HEK293 (cell line): ENCODE data around the gene ATP6V0A1.
A peak's percentile ranks its signal among the peaks of the same experiment; 100 is the strongest.

Experiments
- HIC1 ChIP-seq: fragments of 450-650 bp; formaldehyde crosslinking; IDR thresholded peaks from 2 replicates; pipeline ENCODE4 v1.5.1; 2016; ENCODE audit warnings: missing biosample characterization, missing genetic modification characterization
- KLF1 ChIP-seq: fragments of 450-650 bp; formaldehyde crosslinking; IDR thresholded peaks from 2 replicates; pipeline ENCODE4 v1.5.1; 2016; ENCODE audit warnings: missing biosample characterization, missing genetic modification characterization
- MZF1 ChIP-seq: fragments of 450-650 bp; formaldehyde crosslinking; IDR thresholded peaks from 2 replicates; pipeline ENCODE4 v1.5.1; 2017; ENCODE audit warnings: missing biosample characterization, missing genetic modification characterization, borderline replicate concordance
- PRDM10 ChIP-seq: fragments of 450-650 bp; formaldehyde crosslinking; IDR thresholded peaks from 2 replicates; pipeline ENCODE4 v1.5.1; 2016; ENCODE audit warnings: missing biosample characterization, missing genetic modification characterization
- RBAK ChIP-seq: fragments of 450-650 bp; formaldehyde crosslinking; IDR thresholded peaks from 2 replicates; pipeline ENCODE4 v1.5.1; 2016; ENCODE audit warnings: missing biosample characterization, missing genetic modification characterization
- TCF7L2 ChIP-seq: IDR thresholded peaks from 2 replicates; pipeline ENCODE4 v1.6.1; 2011; ENCODE audit warnings: low read depth, mild to moderate bottlenecking, inconsistent platforms, low read length, moderate library complexity, borderline replicate concordance
- ZBTB20 ChIP-seq: fragments of 450-650 bp; formaldehyde crosslinking; IDR thresholded peaks from 2 replicates; pipeline ENCODE4 v1.5.1; 2016; ENCODE audit warnings: missing biosample characterization, missing genetic modification characterization
- ZBTB26 ChIP-seq: fragments of 450-650 bp; formaldehyde crosslinking; optimal IDR thresholded peaks from 2 replicates; pipeline ENCODE3; 2016; ENCODE audit warnings: missing biosample characterization, mild to moderate bottlenecking, missing genetic modification characterization
- ZBTB8A ChIP-seq: fragments of 450-650 bp; formaldehyde crosslinking; IDR thresholded peaks from 2 replicates; pipeline ENCODE4 v1.5.1; 2016; ENCODE audit warnings: missing biosample characterization, missing genetic modification characterization
- ZFP37 ChIP-seq: fragments of 450-650 bp; formaldehyde crosslinking; IDR thresholded peaks from 2 replicates; pipeline ENCODE4 v1.5.1; 2016; ENCODE audit warnings: missing biosample characterization, missing genetic modification characterization
- ZNF112 ChIP-seq: fragments of 450-650 bp; formaldehyde crosslinking; IDR thresholded peaks from 2 replicates; pipeline ENCODE4 v1.5.0; 2017; ENCODE audit warnings: missing biosample characterization, missing genetic modification characterization
- ZNF24 ChIP-seq: fragments of 450-650 bp; formaldehyde crosslinking; IDR thresholded peaks from 2 replicates; pipeline ENCODE4 v1.5.1; 2016; ENCODE audit warnings: missing biosample characterization, missing genetic modification characterization
- ZNF292 ChIP-seq: fragments of 450-650 bp; formaldehyde crosslinking; IDR thresholded peaks from 2 replicates; pipeline ENCODE4 v1.5.1; 2016; ENCODE audit warnings: low read depth, missing biosample characterization, missing genetic modification characterization, borderline replicate concordance
- ZNF341 ChIP-seq: fragments of 450-650 bp; formaldehyde crosslinking; IDR thresholded peaks from 2 replicates; pipeline ENCODE4; 2016; ENCODE audit warnings: low read depth, missing biosample characterization, missing genetic modification characterization
- ZNF354C ChIP-seq: fragments of 450-650 bp; formaldehyde crosslinking; IDR thresholded peaks from 2 replicates; pipeline ENCODE4 v1.5.1; 2016; ENCODE audit warnings: missing biosample characterization, missing genetic modification characterization, low read depth, borderline replicate concordance
- ZNF404 ChIP-seq: fragments of 450-650 bp; formaldehyde crosslinking; IDR thresholded peaks from 2 replicates; pipeline ENCODE4 v1.5.1; 2017; ENCODE audit warnings: missing biosample characterization, missing genetic modification characterization
- ZNF501 ChIP-seq: fragments of 450-650 bp; formaldehyde crosslinking; IDR thresholded peaks from 2 replicates; pipeline ENCODE4 v1.5.1; 2016; ENCODE audit warnings: missing biosample characterization, missing genetic modification characterization
- ZNF561 ChIP-seq: fragments of 450-650 bp; IDR thresholded peaks from 2 replicates; pipeline ENCODE4 v1.5.1; 2018; ENCODE audit warnings: missing biosample characterization, missing genetic modification characterization, borderline replicate concordance
- ZNF610 ChIP-seq: fragments of 450-650 bp; formaldehyde crosslinking; IDR thresholded peaks from 2 replicates; pipeline ENCODE4 v1.5.1; 2016; ENCODE audit warnings: missing biosample characterization, missing genetic modification characterization, borderline replicate concordance
- ZNF639 ChIP-seq: fragments of 450-650 bp; formaldehyde crosslinking; IDR thresholded peaks from 2 replicates; pipeline ENCODE4 v1.5.1; 2016; ENCODE audit warnings: missing biosample characterization, missing genetic modification characterization
- ZNF76 ChIP-seq: fragments of 450-650 bp; formaldehyde crosslinking; IDR thresholded peaks from 2 replicates; pipeline ENCODE4; 2016; ENCODE audit warnings: low read depth, missing biosample characterization, missing genetic modification characterization, borderline replicate concordance
- ZNF830 ChIP-seq: fragments of 450-650 bp; IDR thresholded peaks from 2 replicates; pipeline ENCODE4 v1.5.0; 2018; ENCODE audit warnings: missing biosample characterization, missing genetic modification characterization, low read depth, mild to moderate bottlenecking, moderate library complexity
- TF ChIP-seq, protein P1 (sequence below): fragments of 450-650 bp; formaldehyde crosslinking; IDR thresholded peaks from 2 replicates; pipeline ENCODE4 v1.5.1; 2016; ENCODE audit warnings: missing biosample characterization, missing genetic modification characterization
- TF ChIP-seq, protein P2 (sequence below): fragments of 450-650 bp; formaldehyde crosslinking; IDR thresholded peaks from 2 replicates; pipeline ENCODE4 v1.5.1; 2016; ENCODE audit warnings: missing biosample characterization, missing genetic modification characterization
- TF ChIP-seq, protein P3 (sequence below): fragments of 450-650 bp; formaldehyde crosslinking; IDR thresholded peaks from 2 replicates; pipeline ENCODE4 v1.5.1; 2017; ENCODE audit warnings: missing biosample characterization, mild to moderate bottlenecking, missing genetic modification characterization, moderate library complexity

The ATP6V0A1 gene

GRCh38 chr17:42536372-42537155 lies 77.9 kb downstream of the ATP6V0A1 start (continued):
- 0 out of 2 replicates have a peak, but pooled peaks have one; percentile 36 for TF ChIP-seq ZNF561 (tag by site-specific recombination)
- TF ChIP-seq ZNF404 (tag by site-specific recombination): no peak
- TF ChIP-seq ZBTB8A (tag by site-specific recombination): peak; percentile 75
- no peak for TF ChIP-seq ZNF830 (tag by site-specific recombination)
- TF ChIP-seq RBAK: no peak
- TF ChIP-seq TCF7L2: no peak
- peak; percentile 88 for TF ChIP-seq KLF1 (tag by site-specific recombination)
- TF ChIP-seq ZNF501: 0 out of 2 replicates have a peak, but pooled peaks have one; percentile 35
- TF ChIP-seq MZF1 (tag by site-specific recombination): no peak
- TF ChIP-seq, protein P1, sequence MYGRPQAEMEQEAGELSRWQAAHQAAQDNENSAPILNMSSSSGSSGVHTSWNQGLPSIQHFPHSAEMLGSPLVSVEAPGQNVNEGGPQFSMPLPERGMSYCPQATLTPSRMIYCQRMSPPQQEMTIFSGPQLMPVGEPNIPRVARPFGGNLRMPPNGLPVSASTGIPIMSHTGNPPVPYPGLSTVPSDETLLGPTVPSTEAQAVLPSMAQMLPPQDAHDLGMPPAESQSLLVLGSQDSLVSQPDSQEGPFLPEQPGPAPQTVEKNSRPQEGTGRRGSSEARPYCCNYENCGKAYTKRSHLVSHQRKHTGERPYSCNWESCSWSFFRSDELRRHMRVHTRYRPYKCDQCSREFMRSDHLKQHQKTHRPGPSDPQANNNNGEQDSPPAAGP: peak; percentile 84
- TF ChIP-seq, protein P2, sequence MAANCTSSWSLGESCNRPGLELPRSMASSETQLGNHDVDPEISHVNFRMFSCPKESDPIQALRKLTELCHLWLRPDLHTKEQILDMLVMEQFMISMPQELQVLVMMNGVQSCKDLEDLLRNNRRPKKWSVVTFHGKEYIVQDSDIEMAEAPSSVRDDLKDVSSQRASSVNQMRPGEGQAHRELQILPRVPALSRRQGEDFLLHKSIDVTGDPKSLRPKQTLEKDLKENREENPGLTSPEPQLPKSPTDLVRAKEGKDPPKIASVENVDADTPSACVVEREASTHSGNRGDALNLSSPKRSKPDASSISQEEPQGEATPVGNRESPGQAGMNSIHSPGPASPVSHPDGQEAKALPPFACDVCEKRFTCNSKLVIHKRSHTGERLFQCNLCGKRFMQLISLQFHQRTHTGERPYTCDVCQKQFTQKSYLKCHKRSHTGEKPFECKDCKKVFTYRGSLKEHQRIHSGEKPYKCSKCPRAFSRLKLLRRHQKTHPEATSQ (tag by site-specific recombination): no peak
- TF ChIP-seq ZNF639 (tag by site-specific recombination): no peak
- no peak for TF ChIP-seq ZNF292 (tag by site-specific recombination)
- peak; percentile 77 for TF ChIP-seq PRDM10
- peak; percentile 81 for TF ChIP-seq HIC1 (tag by site-specific recombination)
- peak; percentile 78 for TF ChIP-seq ZNF341 (tag by site-specific recombination)
- no peak for TF ChIP-seq ZBTB20 (tag by site-specific recombination)
- TF ChIP-seq ZBTB26: peak; percentile 70
- TF ChIP-seq ZFP37 (tag by site-specific recombination): no peak
- TF ChIP-seq, protein P3, sequence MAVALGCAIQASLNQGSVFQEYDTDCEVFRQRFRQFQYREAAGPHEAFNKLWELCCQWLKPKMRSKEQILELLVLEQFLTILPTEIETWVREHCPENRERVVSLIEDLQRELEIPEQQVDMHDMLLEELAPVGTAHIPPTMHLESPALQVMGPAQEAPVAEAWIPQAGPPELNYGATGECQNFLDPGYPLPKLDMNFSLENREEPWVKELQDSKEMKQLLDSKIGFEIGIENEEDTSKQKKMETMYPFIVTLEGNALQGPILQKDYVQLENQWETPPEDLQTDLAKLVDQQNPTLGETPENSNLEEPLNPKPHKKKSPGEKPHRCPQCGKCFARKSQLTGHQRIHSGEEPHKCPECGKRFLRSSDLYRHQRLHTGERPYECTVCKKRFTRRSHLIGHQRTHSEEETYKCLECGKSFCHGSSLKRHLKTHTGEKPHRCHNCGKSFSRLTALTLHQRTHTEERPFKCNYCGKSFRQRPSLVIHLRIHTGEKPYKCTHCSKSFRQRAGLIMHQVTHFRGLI (tag by site-specific recombination): peak; percentile 61; the same call in 1 of the 2 replicates
- no peak for TF ChIP-seq ZNF354C
- TF ChIP-seq ZNF112 (tag by site-specific recombination): no peak
- TF ChIP-seq ZNF24 (tag by site-specific recombination): peak; percentile 74; the same call in 1 of the 2 replicates
- TF ChIP-seq ZNF76 (tag by site-specific recombination): peak; percentile 42; the same call in 1 of the 2 replicates
- TF ChIP-seq ZNF610: 0 out of 2 replicates have a peak, but pooled peaks have one; percentile 55
